Psoas muscle (tissue), 8 donors: ENCODE data around the gene GRPR. TPM values are rescaled to one million over a fixed set of nuclear protein-coding genes. Genes with fewer than 3 reads are reported as not detected.
"Not testable (repeated sequence)": the region's sequence is repeated elsewhere in the genome, so short reads cannot be mapped to it uniquely, and the experiment has no call there.

Experiments
- ATAC-seq, 4 donors: fragments of 200-7000 bp; cut with Tn5 transposase; one replicate each; pipeline ENCODE4 v1.9.1; 2020; ENCODE audit warnings: moderate library complexity in 3 of 4, mild to moderate bottlenecking in 2 of 4
- DNase-seq, 2 donors: peaks; one replicate each; pipeline ENCODE4 v3.0.0-alpha.2; 2020
- H3K27ac ChIP-seq: fragments of 200-600 bp; one replicate; pipeline ENCODE4 v1.8.0; 2022
- H3K27me3 ChIP-seq, 3 donors: fragments of 200-600 bp in 1 of 3; one replicate each; pipeline versions ENCODE4 v1.6.1 to v1.8.0; 2013 to 2022; ENCODE audit warnings: low read length in 2 of 3, mild to moderate bottlenecking in 2 of 3, moderate library complexity in 1 of 3; ENCODE audit not compliant: insufficient read depth in 3 of 3
- H3K36me3 ChIP-seq, 2 donors: fragments of 200-600 bp in 1 of 2; one replicate each; pipeline versions ENCODE4 v1.6.1 to v1.8.0; 2013 to 2022; ENCODE audit warnings: low read depth in 1 of 2, mild to moderate bottlenecking in 1 of 2, moderate library complexity in 1 of 2; ENCODE audit not compliant: insufficient read depth in 1 of 2
- H3K4me1 ChIP-seq: fragments of 200-600 bp; one replicate; pipeline ENCODE4 v1.8.0; 2022
- H3K4me3 ChIP-seq: fragments of 200-600 bp; one replicate; pipeline ENCODE4 v1.8.0; 2022; ENCODE audit warnings: mild to moderate bottlenecking
- H3K9me3 ChIP-seq: fragments of 200-600 bp; one replicate; pipeline ENCODE4 v1.8.0; 2022
- CTCF ChIP-seq: fragments of 200-600 bp; IDR thresholded peaks from one replicate; pipeline ENCODE4 v1.8.0; 2022; ENCODE audit warnings: antibody characterized with exemption
- WGBS, 3 donors: extraction: QIAGEN DNeasy Blood & Tissue Kit; methylation state at CpG; one replicate each; pipeline versions ENCODE4 v1.1.6 to v1.1.7; 2013; 5-methylcytosine and 5-hydroxymethylcytosine counted together
- intact Hi-C, 2 donors: fragments of 100-400 bp; cut with DNase I; formaldehyde crosslinking; loops; one replicate each; pipeline versions ENCODE4 v1.11.0 to v1.14.2; 2022
- polyA plus RNA-seq, 3 donors: library from polyadenylated mRNA; stranded (reverse); fragments of 200-250 nt; gene quantifications; one replicate each; pipeline ENCODE4 v1.2.3, GENCODE V29; 2013
- total RNA-seq, 4 donors: library from RNA; stranded (reverse); fragmentation: NEBNext Ultra II Directional in 2 of 4; extraction: Animal tissue kit (Norgen Biotek cat#: 25700) in 2 of 4; gene quantifications; one replicate each; pipeline versions ENCODE4 v1.2.1 to v1.2.4, GENCODE V29; 2021 to 2023
- donor health status: healthy with polysubstance abuse.
- donor health status: DM: no; HTN: no; CAD: no; lungs with moderate emphysema.
- donor health status: Bipolar disorder and iron deficiency.
- donor health status: healthy.
- donor health status: DM: yes; HTN: yes; CAD: no.
- donor health status: DM: no; HTN: no; CAD: no.
- donor health status: DM: no; HTN: no; CAD: no.
- donor health status: DM: yes; HTN: yes; CAD: no.

GRPR gene
- total and polyA plus RNA-seq, 7 donors, result 0.05 to 0.60 (median 0.33) TPM; not detected in 1

GRCh38 chrX:16143968-16144367 lies 20.6 kb downstream of the GRPR start:
- H3K27ac ChIP-seq, result no peak overlapping the region

GRCh38 chrX:16144420-16144819 lies 21.1 kb downstream of the GRPR start:
- no peak overlapping the region for H3K27ac ChIP-seq
- intact Hi-C loops, result loop anchor here in 1 of 2 donors (5.0 kb wide), 1 partner anchor 133 kb away; no protein-coding TSS in a partner anchor

More at GRCh38 chrX:16143968-16144367, 20.6 kb downstream of the GRPR start:
- intact Hi-C loops, result loop anchor here in 1 of 2 donors (5.0 kb wide), 1 partner anchor 133 kb away; no protein-coding TSS in a partner anchor
- Histone ChIP-seq H3K4me1 (no peaks in the 10 kb centered on the region), H3K9me3 (no peaks in the 10 kb centered on the region), H3K27me3 (peaks cover 0 to 17% (median 0%) of the 10 kb centered on the region in 3 donors), H3K36me3 (no peaks in the 10 kb centered on the region), H3K4me3 (no peak overlapping the region)
- DNase-seq (no peak), ATAC-seq (no peak)
- TF ChIP-seq CTCF, result no peak

GRCh38 chrX:16145093-16145492 lies 21.7 kb downstream of the GRPR start:
- H3K4me1 ChIP-seq, ATAC-seq, H3K36me3 ChIP-seq, intact Hi-C loops, H3K9me3 ChIP-seq, DNase-seq, H3K4me3 ChIP-seq, H3K27ac ChIP-seq: not testable (repeated sequence)
- WGBS, 3 donors, result 50 to 93% (median 63%) methylated on average over 1 of the region's 1 CpG
- H3K27me3 ChIP-seq, result peaks cover 0 to 17% (median 0%) of the 10 kb centered on the region in 3 donors

More at GRCh38 chrX:16144420-16144819, 21.1 kb downstream of the GRPR start:
- TF ChIP-seq CTCF, result no peak
- Histone ChIP-seq H3K4me3 (no peak overlapping the region), H3K36me3 (no peaks in the 10 kb centered on the region), H3K9me3 (no peaks in the 10 kb centered on the region), H3K27me3 (peaks cover 0 to 17% (median 0%) of the 10 kb centered on the region in 3 donors), H3K4me1 (no peaks in the 10 kb centered on the region)
- DNase-seq (no peak), ATAC-seq (no peak)
- 44 to 52% (median 47%) methylated on average over 2 of the region's 2 CpGs for WGBS, 3 donors

GRCh38 chrX:16145656-16146055 lies 22.3 kb downstream of the GRPR start:
- TF ChIP-seq CTCF, result no peak
- Histone ChIP-seq H3K27me3 (peaks cover 0 to 17% (median 0%) of the 10 kb centered on the region in 3 donors), H3K27ac (no peak overlapping the region), H3K4me3 (no peak overlapping the region), H3K4me1 (no peaks in the 10 kb centered on the region), H3K36me3 (no peaks in the 10 kb centered on the region), H3K9me3 (no peaks in the 10 kb centered on the region)
- no peak for ATAC-seq
- intact Hi-C loops, result no loop called here
- no peak for DNase-seq

GRCh38 chrX:16148896-16149295 lies 25.5 kb downstream of the GRPR start:
- no peak for ATAC-seq
- intact Hi-C loops, result no loop called here
- Histone ChIP-seq H3K36me3 (no peaks in the 10 kb centered on the region), H3K27me3 (peaks cover 0 to 8% (median 0%) of the 10 kb centered on the region in 3 donors), H3K27ac (no peak overlapping the region), H3K4me1 (no peaks in the 10 kb centered on the region), H3K9me3 (no peaks in the 10 kb centered on the region), H3K4me3 (no peak overlapping the region)
- no peak for DNase-seq
- 53 to 87% (median 75%) methylated on average over 3 of the region's 3 CpGs for WGBS, 3 donors
- TF ChIP-seq CTCF, result no peak
